Neural progenitor cell (in vitro differentiated cells): Measurements from ENCODE around the gene NEK1.

Experiments
- EZH2phosphoT487 ChIP-seq: fragments of 200-600 bp; sonication (generic); IDR thresholded peaks from 2 replicates; pipeline ENCODE4 v1.6.1; 2017; ENCODE audit warnings: antibody characterized with exemption
- TF ChIP-seq, protein P1 (sequence below): fragments of 200-600 bp; sonication (generic); IDR thresholded peaks from 2 replicates; pipeline ENCODE4 v1.5.1; 2017; ENCODE audit warnings: antibody characterized with exemption, mild to moderate bottlenecking

DNA sequence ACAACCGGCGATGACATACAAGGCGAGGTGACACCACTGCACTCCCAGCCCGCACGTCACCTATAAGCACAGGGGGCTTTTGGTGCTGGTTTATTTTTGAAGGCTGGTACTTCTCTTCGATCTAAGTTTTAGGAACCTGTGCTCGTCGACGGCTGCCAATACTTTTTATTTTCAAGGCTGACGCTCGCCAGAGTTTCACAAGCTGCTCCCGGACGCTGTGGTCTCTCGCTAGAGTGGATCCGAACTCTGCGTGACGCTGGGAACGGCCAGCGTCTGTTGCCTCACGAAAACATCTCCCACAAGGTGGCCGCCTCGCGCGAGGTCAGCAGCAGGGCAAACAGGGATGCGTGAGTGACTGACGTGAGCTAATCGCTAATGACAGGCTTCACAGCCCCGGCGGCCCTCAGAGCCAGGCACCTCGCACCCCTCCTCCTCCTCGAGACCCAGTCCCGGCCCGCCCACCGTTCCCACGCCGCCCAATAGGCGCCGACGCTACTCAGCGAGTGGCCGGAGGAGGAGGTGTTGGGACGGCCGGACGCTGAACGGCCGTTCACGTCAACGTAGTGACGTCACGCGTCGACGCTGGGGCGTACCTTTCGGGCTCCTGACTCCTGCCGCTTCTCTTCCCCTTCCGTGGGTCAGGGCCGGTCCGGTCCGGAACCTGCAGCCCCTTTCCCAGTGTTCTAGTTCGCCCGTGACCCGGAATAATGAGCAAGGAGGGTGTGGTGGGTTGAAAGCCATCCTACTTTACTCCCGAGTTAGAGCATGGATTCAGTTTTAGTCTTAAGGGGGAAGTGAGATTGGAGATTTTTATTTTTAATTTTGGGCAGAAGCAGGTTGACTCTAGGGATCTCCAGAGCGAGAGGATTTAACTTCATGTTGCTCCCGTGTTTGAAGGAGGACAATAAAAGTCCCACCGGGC lies 7.8 kb upstream of the NEK1 start, which contains the start of gene CLCN3:
- TF ChIP-seq, protein P1, sequence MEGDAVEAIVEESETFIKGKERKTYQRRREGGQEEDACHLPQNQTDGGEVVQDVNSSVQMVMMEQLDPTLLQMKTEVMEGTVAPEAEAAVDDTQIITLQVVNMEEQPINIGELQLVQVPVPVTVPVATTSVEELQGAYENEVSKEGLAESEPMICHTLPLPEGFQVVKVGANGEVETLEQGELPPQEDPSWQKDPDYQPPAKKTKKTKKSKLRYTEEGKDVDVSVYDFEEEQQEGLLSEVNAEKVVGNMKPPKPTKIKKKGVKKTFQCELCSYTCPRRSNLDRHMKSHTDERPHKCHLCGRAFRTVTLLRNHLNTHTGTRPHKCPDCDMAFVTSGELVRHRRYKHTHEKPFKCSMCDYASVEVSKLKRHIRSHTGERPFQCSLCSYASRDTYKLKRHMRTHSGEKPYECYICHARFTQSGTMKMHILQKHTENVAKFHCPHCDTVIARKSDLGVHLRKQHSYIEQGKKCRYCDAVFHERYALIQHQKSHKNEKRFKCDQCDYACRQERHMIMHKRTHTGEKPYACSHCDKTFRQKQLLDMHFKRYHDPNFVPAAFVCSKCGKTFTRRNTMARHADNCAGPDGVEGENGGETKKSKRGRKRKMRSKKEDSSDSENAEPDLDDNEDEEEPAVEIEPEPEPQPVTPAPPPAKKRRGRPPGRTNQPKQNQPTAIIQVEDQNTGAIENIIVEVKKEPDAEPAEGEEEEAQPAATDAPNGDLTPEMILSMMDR, result no peak
- no peak for TF ChIP-seq EZH2phosphoT487
